NCI-H2107 treated with DMSO at 0.1 percent for 48 hours (cell line): ENCODE results near the gene OPRL1.

Experiments
- DNase-seq: peaks from one replicate; lab custom pipeline; 2025; ENCODE audit not compliant: unreplicated experiment; lab: John Stamatoyannopoulos, UW

OPRL1 gene

DNA sequence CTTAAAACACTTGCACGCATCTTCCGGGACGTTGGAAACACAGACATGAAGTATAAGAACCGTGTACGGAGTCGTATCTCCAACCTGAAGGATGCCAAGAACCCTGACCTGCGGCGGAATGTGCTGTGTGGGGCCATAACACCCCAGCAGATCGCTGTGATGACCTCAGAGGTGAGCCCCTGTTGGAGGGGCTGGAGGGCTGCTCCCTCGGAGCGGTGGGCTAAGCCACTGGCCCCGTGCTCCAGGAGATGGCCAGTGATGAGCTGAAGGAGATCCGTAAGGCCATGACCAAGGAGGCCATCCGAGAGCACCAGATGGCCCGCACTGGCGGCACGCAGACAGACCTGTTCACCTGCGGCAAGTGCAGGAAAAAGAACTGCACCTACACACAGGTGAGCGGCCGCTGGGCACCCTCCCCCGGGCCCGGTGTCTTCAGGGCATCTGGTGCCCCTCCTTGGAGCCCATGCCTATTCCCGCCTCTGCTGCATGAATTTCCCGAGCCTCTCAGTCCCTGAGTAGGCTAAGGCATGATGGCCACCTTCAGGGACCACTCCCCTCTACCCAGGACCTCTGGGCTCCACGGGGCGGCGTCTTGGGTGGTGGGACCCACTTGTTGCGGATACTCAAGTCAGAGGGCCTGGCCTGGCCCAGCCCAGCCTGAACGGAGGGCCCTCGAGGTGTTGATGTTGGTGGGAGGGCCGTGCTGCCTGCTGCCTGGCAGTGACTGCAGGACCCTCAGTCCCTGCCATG, 9.5 kb upstream of the OPRL1 start:
- no peak for DNase-seq

DNA sequence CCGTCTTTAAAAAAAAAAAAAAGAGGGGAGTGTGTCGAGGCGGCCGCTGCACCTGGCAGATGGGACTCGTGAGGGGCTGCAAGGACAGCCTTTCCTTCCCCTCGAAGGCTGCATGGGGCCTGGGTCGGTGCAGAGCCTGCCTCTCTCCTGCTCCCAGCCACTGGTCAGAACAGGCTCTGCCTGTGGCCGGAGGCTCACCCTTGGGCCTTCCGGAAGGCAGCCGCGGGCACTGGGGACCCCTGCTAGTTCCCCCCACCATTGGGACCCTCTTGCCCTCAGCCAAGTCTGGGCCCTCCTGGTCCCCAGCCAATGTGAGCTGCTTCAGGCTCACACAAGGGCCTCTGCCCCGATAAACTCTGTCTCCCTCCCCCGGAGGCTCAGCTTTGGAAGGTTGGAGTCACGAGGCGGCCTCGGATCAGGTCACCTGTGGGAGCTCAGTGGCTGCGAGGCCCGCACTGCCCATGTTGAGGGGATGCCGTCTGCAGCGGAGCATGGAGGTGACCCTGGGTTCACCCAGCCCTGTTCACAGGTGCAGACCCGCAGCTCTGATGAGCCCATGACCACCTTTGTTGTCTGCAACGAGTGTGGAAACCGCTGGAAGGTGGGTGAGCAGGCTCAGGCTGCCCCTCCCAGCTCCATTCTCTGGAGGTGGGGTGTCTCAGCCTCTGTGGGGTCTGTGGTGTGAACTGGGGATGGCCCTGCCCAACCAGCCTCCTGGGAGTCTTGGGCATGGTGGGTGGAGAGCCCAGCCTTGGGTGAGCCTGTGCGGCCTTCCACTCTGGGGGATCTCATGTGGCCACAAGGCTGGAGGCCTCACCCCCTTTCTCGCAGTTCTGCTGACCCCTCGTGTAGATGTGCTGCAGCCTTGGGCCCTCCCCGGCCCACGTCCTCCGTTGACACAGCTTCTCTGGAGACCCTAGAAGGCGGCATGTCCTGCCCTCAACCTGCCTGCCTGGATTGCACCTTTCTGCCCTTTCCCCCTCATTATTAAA, 8.2 kb upstream of the OPRL1 start:
- DNase-seq: no peak

DNA sequence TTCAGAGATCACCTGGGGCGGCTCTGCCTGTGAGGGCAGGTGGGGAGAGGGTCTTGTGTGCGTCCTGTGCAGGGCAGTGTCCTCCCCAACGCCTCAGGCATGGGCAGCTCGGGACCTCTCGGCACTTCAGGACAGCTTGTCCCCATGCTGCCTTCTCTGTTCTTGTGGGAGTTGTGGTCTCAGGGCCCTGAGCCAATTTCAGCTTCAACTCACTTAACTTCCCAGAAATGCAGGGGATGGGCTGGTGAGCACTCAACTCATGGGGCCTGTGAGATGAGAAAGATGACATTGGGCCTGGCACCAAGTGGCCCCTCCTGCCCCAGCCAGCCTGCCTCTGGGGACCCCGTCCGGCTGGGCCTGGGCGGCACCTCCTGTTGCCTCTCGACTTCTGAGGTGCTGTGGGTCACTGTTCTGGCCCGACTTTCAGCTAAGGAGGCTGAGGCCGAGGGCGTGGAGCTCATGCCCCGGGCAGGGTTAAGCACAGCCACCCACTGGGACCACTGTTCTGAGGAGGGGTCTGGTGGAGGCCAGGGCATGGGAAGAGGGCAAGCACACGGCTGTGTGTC, 7.3 kb upstream of the OPRL1 start:
- DNase-seq: no peak

DNA sequence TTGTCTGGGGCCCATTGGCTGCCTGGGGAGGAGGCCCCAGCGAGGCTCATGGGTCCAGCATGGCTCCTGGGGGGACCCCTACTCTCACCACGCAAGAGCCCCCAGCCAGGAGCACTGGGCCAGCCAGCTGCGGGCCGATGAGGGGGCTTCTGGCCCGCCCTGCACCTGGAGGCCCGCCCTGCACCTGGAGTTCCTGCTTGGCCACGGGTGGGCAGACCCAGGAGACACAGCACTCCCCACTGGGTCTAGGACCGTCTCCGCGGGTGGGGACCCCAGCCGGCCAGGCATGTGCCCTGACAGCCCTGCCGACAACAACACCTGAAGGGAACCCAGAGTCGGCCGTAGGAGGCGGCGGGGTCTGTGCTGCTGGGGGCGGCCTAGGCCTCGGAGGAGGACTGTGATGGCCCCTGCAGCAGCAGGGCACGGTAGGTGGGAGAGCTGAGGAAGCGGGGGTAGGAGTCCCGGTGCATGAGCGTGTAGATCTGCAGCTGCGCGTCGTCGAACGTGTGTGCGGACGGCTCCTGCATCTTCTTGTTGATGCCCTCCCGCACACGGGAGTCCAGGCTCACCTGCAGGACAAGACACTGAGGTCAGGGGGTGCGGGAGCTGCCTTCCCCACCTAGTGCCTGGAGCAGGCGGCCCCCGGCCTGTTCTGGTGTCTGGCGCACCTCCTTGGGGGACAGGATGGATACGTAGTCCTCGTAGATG, 6.3 kb upstream of the OPRL1 start:
- no peak for DNase-seq

DNA sequence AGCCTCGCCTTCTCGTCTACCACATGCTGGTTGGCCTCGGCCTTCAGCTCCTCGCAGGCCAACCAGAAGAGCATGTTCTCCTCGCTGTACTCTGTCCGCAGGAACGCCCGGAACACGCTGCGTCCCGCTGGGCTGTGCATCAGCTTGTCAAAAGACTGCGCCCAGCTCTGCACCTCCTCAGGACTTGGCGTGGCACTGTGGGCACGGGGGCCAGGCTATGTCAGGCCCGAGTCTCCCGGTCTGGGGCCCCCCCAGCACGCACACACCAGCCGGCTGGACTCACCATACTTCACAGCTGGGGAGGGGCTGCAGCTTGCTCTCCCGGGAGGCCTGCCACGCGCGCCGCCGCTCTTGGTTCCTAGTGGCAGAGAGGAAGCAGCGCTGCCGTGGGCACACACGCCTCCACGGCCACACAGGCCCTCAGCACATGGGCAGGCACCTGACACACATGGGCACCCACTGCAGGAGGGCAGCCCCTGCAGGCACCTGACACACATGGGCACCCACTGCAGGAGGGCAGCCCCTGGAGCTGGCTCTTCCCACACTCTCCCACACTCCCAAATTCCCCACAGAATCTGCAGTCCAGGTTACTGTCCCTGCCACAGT, 5.6 kb upstream of the OPRL1 start:
- no peak for DNase-seq

DNA sequence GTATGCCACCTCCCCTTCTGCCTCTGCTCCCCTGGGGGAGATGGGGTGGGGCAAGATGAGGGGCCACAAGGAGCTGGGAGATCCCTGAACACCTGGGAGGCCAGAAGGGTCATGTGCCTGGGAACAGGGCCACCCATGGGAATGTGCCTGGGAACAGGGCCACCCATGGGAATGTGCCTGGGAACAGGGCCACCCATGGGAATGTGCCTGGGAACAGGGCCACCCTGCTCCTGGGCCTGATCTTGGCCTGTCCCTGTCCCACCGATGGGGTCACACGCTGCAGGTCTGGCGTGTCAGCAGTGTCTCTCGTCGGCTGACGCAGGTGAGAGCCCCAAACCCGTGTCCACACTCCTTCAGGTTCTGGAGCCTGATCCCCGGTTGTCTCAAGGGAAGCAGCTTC, 4.9 kb upstream of the OPRL1 start:
- no peak for DNase-seq

DNA sequence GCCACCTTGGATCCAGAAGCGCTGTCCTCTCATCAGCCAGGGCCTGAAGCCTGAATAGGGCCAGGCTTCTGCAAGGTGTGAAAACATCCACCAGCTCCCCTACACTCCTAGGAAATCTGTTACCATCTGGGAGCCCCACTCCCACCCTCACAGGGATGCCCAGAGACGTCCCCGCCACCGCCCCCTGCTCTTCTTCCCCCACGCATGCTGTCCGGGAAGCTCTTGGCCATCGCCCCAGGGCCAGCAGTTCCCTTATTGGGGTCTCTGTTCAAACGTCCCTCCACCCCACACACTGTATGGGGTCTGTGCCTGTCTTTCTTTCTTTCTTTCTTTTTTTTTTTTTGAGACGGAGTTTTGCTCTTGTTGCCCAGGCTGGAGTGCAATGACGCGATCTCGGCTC, 4.3 kb upstream of the OPRL1 start:
- DNase-seq: no peak

DNA sequence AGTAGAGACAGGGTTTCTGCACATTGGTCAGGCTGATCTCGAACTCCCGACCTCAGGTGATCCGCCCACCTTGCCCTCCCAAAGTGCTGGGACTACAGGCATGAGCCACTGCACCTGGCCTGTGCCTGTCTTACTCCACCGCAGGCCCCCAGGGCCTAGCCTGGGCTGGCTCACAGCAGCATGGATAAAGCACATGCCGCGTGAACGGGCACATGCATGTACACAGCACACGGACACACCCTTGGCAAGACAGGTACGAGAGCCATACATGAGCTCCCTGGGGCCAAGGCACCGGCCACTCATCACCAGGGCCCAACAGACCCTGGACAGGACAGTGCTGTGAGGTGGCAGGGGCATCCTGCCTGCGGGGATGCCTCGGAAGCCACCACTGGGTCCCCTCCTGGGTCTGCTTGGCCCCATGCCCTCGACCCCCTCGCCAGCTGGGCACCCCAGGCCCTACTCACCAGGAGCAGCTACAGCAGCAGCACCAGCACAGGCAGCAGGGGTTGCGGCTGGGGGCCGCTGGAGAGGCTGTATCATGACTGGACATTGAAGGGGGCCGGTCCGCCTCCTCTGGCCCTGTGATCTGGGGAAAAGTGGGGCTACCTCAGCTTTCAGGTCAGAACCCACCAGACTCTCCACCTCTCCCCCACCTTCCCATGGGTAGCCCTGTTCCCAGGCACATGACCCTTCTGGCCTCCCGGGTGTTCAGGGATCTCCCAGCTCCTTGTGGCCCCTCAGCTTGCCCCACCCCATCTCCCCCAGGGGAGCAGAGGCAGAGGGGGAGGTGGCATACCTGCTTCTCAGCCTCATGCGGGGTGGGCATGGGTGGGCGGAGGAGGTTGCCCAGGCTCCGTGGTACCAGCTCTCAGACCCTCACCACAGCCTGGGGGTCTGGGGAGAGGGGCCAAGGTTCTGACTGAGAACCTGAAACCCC, 3.6 kb upstream of the OPRL1 start:
- no peak for DNase-seq

DNA sequence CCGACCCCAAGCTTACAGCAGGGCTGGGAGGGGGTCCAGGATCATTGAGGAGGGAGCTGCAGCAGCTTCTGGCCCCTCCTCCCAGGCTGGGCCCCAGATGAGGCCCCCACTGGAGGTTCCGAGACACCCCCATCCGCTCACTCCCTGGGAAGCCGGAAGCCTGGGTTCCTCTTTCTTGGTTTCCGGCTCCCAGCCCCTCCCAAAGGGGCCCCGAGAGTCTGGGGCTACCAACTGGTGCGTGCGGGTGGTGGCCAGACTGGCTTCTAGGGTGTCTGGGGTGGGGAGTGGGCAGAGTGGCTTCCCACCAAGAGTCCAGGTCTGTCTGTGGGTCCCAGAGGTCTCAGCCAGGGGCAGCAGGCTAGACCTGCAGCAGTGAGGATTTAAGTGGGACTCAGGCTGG, 2.8 kb upstream of the OPRL1 start:
- no peak for DNase-seq

DNA sequence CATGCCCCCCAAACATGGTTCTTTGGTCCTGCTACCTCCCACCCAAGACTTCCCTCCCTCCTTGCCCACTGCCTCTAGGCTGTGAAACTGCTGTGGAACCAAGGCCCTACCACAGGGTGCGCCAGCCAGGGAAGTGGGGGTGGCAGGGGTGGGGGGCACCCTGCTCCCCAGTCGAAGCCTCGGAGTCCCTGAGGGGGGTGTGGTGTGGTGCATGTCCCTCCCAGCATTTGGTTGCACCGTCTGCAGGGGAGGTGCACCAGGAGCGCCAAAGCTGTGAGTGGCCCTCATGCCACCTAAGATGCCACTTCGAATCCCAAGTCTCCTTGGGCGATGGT, 2.4 kb upstream of the OPRL1 start:
- DNase-seq: no peak

DNA sequence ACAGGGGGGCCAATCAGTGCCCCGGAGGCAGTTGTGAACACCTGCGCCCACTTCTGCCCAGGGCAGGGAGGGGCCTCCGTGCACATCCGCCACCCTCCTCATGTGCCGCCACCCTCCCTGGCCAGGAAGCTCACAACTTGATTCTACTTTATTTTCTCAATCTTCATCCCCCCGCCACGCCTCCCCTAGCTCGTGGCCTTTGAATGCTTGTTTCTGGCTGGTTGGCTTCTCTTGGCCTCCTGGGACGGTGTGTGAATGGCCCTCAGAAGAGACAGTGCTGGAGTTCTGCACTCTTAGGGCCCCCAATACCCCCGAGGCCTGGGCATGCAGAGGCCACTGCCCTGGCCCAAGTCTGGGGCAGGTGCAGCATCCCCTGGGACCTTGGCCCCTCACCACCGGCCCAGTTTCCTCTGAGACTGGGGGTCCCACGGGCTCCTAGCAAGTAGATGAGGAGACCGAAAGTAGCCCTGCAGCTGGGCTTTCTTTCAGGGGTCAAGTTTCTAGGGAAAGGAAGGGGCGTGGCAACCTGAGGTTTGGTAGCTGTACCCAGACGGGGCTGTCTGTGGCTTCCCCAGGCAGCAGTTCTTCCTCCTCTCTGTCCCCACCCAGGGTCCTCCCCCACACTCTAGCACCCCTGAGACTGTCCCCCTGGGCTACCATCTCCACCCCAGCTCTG, 1.9 kb upstream of the OPRL1 start:
- no peak for DNase-seq

DNA sequence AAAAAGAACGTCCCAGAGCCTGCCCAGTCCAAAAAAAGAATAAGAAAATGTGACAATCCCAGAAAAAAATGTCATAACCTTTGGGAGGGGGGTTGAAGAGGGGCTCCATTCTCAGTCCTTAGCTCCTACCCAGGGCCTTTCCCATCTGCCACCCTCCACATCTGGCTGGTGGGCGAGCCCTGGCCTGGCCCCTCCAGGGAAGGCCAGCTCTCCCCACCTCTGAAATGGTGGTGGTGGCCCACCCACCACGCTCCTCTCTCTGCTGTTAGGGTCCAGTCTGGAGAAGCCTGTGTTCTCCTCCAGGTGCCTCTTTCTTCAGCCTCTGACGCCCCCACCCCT, 979 bp upstream of the OPRL1 start:
- DNase-seq: no peak

DNA sequence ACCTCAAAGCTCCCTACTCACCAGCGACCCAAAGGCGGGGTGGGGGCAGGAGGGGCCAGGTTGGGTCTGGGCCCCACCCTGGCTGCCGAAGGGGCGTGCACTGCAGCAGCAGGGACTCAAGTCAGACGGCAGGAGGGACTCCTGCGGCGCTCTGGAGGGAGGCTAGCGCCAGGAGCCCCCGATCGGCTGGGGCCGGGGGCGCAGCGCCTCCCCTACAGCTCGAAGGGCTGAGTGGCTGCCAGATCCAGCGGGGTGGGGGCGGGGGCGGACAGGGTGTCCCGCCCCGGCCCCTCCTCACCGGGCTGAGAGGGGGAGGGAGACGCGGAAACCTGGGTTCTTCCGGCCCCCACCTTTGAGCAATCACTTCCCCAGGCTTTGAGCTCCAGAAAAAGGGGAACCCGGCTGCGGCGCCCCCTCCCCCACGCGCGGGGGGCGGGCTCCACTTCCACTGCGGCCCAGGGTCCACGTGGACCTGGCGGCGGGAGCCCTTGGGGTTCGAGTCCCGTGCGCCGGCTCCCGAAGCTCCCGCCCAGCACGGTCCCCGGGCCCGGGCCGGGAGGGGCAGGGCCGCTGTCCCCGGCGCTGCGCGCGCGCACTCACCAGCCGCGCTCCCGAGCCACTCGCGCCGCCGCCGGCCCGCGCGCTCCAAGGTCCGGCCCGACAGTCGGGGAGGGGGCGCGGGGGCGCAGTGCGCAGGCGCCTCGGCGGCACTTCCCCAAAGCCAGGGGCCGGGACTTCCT, 439 bp upstream of the OPRL1 start, which contains the start of gene RGS19:
Gene RGS19 (minus strand): TSS at position 246 of the 740 bp plus-strand sequence. CDS start 2,632 bp downstream, outside the sequence.
- DNase-seq: no peak

DNA sequence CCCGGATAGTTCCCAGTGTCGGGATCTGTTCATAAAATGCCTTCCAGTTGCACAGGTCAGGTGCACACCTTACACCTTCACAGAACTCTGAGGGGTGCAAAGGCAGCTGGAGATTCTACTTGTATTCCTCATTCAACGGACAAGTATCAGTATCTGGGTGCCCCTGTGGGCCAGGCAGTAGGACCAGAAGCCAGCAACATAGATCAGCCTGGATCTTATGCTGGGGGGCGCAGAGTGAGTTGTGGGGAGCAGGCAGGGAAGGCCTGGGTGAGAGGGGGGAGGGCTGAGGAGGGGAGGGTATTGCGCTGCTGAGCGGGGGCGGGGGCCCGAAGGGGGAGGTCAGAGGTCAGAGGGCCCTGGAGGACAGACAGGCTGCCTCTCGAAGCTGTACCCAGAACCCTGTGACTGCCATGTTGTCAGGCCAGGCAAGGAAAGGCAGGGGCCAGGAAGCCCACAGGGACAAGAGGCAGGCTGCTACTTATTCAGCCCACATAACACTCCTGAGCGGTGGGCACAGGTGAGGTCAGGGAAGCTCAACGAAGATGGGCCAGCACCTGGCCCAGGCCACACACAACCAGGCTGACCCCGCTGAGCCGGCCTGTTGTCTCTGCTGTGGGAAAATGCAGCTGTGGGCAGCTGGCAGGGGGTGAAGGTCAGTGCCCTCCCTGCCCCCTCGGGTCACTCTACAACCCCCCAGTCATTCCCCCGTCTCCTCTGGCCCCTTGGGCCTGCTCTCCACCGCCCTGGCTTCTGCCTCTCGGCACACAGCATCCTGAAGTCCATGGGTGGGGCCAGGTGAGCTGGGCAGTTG, 1.1 kb downstream of the OPRL1 start:
- DNase-seq: no peak

DNA sequence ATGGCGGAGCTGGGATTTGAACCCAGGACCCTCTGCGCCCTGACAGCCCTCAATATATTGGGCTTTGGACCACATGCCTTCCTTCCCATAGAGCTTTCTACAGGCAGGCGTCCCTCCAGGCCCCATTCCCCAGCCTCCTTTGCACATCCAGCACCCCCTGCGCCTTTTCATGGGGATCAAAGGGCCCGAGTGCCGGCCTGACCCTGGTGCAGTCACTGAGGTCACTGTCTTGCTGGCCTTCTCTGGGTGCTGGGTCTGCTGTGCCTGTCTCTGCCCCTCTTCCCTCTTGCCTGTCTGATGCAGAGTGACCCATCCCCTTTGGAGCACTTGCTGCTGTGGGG, 1.7 kb downstream of the OPRL1 start:
- no peak for DNase-seq

DNA sequence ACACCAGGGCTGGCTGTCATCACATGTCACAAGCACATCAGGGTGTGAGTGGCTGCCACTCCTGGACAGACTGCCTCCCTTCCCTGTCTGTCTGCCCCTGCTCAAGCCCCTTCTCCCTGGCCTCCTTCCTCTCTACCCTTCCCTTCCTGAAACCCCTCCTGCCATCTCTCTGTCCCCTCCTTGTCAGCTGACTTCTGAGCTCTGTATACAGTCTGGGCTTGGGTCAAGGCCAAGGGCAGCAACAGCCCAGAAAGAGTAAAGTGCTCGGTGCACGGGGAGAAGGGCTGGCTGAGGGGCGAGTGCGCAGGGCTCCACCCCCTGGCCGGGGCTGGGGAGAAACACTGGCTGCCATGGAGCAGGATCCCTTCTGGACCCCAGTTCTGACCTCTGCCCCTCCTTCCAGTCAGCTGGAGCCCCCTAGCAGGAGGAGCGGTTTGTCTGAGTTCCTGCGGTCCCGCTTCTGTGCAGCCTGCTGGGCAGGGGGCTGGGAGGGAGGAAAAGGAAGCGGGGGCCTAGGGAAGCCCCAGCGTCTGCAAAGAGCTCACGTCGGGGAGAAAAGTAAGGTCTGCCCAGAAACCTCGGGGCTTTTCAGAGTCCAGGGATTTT, 2.3 kb downstream of the OPRL1 start:
- no peak for DNase-seq

DNA sequence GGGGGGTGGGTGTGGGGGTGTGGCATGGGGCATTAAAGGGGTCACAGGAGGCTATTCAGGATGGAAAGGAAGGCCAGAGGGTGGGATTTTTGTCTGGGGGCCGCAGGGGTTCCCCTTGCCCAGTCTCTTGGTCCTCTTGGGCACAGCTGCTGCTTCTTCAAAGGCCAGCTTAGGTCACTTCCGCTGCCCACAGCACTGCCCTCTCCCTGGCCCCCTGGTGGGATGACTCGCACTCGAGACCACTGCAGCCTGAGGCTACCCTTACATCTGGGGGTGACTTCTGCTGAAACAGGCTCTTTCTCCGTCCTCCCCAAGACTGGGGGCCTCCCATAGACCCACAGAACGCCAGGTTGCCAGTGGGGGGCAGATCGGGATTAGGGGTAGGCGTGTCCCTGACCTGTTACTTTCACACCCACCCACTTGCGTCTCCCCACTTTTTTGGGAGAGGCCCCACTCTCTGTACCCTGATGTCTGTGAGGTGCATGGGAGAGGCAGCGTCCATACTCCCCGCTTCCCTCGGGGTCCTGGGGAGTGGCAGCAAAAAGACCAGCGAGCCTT, 3.0 kb downstream of the OPRL1 start:
- DNase-seq: no peak
